ENCODE measurements around the gene KIF1B.

DNA sequence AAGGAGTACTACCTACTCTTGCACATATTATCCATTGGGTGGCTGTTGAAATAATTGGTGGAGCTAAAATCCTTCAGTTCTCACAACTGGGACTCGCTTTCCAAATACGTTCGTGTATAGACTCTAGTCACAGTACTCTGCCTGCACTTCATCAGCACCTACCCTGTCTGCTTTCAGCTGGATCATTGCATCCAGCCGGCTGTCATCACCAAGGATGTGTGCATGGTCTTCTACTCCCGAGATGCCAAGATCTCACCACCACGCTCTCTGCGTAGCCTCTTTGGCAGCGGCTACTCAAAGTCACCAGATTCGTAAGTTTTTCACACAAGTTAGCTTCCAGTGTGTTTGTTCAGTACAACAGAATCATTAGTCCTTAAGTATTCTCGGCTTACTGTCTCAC, 151.1 kb downstream of the KIF1B start:
- TF ChIP-seq POLR2A (IDR thresholded peaks at IDR 0.05) = no peak
- TF ChIP-seq, protein P1, sequence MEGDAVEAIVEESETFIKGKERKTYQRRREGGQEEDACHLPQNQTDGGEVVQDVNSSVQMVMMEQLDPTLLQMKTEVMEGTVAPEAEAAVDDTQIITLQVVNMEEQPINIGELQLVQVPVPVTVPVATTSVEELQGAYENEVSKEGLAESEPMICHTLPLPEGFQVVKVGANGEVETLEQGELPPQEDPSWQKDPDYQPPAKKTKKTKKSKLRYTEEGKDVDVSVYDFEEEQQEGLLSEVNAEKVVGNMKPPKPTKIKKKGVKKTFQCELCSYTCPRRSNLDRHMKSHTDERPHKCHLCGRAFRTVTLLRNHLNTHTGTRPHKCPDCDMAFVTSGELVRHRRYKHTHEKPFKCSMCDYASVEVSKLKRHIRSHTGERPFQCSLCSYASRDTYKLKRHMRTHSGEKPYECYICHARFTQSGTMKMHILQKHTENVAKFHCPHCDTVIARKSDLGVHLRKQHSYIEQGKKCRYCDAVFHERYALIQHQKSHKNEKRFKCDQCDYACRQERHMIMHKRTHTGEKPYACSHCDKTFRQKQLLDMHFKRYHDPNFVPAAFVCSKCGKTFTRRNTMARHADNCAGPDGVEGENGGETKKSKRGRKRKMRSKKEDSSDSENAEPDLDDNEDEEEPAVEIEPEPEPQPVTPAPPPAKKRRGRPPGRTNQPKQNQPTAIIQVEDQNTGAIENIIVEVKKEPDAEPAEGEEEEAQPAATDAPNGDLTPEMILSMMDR (IDR thresholded peaks at IDR 0.05) = no peak
